C4-2B (cell line): ENCODE results near the gene KRT38.

ENCODE experiments used
- CTCF ChIP-seq: fragments of 450-650 bp; conservative IDR thresholded peaks from 2 replicates; pipeline ENCODE4 v1.5.1; 2017; ENCODE audit warnings: mild to moderate bottlenecking
- ZFX ChIP-seq: fragments of 450-650 bp; IDR thresholded peaks from 2 replicates; pipeline ENCODE4 v1.6.1; 2017

GRCh38 chr17:41411072-41411840, 29.5 kb downstream of the KRT38 start:
- TF ChIP-seq CTCF (no peak), ZFX (no peak)
